Epithelial cell of proximal tubule (primary cell): ENCODE data around the gene ARAP3. TPM values are rescaled to one million over a fixed set of nuclear protein-coding genes. Genes with fewer than 3 reads are reported as not detected.

Experiments used
- DNase-seq: peaks from one replicate; pipeline ENCODE4 v3.0.0-alpha.2; 2011; ENCODE audit warnings: low read depth
- H3K4me3 ChIP-seq: 2 replicates; pipeline ENCODE4 v1.5.1; 2011; ENCODE audit warnings: low read depth, mild to moderate bottlenecking, low read length
- total RNA-seq: library from RNA; depleted of rRNA; stranded (reverse); fragments of >200 nt; gene quantifications from 2 replicates; pipeline ENCODE4 v1.2.3, GENCODE V29; 2015
- TF ChIP-seq, protein P1 (sequence below): conservative IDR thresholded peaks from 2 replicates; pipeline ENCODE4 v1.5.1; 2012; ENCODE audit warnings: low read depth, mild to moderate bottlenecking, low read length

The ARAP3 gene
- total RNA-seq, 1 donor from 2014 or later = 11.3 TPM

DNA sequence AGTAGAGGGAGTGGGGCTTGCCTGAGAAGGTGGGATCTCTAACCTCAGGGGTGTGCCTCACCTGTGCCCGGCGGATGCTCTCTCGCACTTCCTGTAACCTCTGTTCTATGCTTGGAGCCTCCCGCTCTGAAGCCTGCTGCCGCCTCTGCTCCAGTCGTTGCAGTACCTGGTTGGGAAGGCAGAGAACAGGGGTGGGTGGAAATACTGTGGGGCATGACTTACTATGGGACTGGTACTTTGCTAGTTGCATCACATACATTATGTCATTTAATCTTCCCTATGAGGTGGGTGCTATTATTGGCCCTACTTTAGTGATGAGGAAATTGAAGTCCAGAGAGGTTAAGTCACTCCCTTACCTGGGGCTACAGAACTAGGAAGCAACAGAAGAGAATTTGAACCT, 36.0 kb downstream of the ARAP3 start:
- no peak overlapping the region for H3K4me3 ChIP-seq
- TF ChIP-seq, protein P1, sequence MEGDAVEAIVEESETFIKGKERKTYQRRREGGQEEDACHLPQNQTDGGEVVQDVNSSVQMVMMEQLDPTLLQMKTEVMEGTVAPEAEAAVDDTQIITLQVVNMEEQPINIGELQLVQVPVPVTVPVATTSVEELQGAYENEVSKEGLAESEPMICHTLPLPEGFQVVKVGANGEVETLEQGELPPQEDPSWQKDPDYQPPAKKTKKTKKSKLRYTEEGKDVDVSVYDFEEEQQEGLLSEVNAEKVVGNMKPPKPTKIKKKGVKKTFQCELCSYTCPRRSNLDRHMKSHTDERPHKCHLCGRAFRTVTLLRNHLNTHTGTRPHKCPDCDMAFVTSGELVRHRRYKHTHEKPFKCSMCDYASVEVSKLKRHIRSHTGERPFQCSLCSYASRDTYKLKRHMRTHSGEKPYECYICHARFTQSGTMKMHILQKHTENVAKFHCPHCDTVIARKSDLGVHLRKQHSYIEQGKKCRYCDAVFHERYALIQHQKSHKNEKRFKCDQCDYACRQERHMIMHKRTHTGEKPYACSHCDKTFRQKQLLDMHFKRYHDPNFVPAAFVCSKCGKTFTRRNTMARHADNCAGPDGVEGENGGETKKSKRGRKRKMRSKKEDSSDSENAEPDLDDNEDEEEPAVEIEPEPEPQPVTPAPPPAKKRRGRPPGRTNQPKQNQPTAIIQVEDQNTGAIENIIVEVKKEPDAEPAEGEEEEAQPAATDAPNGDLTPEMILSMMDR = no peak
- no peak for DNase-seq

DNA sequence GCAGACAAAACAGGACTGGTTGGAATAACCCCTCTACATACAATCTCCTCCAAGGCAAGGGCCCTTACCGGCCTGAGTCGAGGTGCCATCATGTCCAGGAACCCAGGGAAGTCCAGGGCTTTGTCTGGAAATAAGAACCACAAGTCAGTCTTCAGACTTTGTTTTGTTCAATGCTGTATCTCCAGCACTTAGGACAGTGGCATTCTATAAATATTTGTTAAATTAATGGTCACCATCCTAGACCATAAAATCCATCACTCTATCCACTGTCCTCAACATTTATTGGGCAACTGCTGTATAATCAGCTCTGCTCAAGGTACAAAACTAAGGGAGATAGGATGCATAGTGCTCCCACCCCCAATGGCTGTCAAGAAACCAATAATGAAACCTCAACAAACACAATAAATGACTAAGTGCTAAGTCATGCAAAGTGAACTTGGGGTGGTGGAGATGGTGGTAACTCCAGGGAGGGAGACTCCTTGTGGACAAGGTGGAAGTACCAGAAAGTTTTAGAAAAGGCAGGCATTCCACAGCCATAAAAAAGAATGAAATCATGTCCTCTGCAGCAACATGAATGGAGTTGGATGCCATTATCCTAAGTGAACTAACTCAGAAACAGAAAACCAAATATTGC, 40.3 kb downstream of the ARAP3 start:
- peak; percentile 73 for DNase-seq
- TF ChIP-seq, protein P1 = peak; percentile 61
- H3K4me3 ChIP-seq = no peak overlapping the region

DNA sequence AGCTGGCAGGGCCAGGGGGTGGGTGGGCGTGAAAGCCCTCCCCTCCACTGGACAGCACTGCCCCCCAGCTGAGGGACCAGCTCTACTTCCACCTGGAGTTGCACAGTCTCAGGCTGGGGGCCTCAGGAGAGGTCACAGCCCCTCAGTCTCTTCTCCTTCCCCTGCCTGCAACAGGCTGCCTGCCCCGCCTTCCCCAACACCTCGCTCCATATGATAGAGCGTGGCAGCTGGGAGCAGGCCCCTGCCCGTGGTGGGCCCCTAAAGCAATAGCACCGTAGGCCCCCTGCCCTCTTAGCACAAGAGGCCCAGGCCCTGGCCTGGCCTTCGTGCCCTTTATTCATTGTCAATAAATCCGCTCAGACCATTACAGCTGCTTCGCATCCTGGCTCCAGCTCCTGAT, 41.3 kb downstream of the ARAP3 start:
- DNase-seq = no peak
- TF ChIP-seq, protein P1 = no peak
- no peak overlapping the region for H3K4me3 ChIP-seq

DNA sequence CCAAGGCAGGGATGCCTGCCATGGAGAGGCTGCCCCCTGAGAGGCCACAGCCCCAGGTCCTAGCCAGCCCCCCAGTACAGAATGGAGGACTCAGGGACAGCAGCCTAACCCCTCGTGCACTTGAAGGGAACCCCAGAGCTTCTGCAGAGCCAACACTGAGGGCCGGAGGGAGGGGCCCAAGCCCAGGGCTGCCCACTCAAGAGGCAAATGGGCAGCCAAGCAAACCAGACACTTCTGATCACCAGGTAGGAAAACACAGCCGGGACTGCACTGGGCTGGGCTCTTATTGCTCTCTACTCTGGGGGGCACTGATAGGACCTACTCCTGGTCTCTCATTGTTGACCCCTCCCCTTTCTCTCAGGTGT, 42.0 kb downstream of the ARAP3 start:
- H3K4me3 ChIP-seq = no peak overlapping the region
- TF ChIP-seq, protein P1 = no peak
- DNase-seq = no peak

DNA sequence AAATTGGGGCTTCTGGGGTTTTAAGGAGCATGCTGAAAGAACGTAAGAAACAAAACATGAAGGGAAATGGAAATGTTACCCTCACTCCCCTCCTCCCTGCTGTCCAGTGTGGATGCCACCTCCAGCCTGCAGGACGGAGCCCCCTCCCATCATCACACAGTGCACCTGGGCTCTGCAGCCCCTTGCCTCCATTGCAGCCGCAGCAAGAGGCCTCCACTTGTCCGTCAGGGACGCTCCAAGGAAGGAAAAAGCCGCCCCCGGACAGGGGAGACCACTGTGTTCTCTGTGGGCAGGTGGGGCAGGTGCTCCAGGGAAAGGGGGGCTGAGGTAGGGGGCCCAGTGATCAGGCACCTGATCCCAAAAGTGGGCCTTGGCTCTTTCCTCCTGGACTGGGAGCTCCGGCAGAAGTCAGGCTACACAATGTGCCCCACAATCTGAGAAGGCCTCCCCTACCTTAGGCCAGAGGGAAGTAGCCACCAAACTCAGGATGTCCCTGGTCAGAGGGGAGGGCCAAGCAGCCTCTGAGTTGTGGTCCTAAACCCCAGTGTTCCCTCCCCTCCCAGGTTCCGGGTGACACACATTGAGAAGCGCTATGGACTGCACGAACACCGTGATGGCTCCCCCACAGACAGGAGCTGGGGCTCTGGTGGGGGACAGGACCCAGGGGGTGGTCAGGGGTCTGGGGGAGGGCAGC, 42.5 kb downstream of the ARAP3 start:
- no peak for DNase-seq
- no peak overlapping the region for H3K4me3 ChIP-seq
- TF ChIP-seq, protein P1 = no peak

DNA sequence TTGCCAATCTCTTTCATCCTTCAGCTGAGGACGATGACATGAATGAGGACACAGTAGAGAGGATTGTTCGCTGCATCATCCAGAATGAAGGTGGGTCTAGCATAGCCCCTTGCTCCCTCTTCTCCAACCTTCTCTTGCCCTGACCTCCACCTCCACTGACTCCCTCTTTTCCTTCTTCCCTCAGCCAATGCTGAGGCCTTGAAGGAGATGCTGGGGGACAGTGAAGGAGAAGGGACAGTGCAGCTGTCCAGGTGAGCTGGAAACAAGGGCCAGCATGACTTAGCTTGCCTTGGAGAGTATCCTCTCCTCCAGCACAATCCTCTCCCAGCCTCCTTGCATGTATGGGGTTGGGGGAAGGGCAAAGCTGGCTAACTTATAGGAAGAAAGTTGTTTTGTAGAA, 43.3 kb downstream of the ARAP3 start:
- H3K4me3 ChIP-seq = no peak overlapping the region
- DNase-seq = no peak
- TF ChIP-seq, protein P1 = no peak
